H9 (cell line): ENCODE results near the gene GABARAPL2. TPM values are rescaled to one million over a fixed set of nuclear protein-coding genes. Genes with fewer than 3 reads are reported as not detected.
A peak's percentile ranks its signal among the peaks of the same experiment; 100 is the strongest.

ENCODE experiments used
- DNase-seq: peaks from one replicate; pipeline ENCODE4 v3.0.0-alpha.2; 2017
- H2AFZ ChIP-seq: one replicate; pipeline ENCODE4 v1.6.1; 2013; ENCODE audit warnings: mild to moderate bottlenecking, low read length, control low read depth, moderate library complexity
- H2AK5ac ChIP-seq: 2 replicates; pipeline ENCODE4 v1.6.1; 2013; ENCODE audit warnings: low read length, control low read depth, mixed read lengths; ENCODE audit not compliant: insufficient read length
- H2BK120ac ChIP-seq: one replicate; pipeline ENCODE4 v1.6.1; 2013; ENCODE audit warnings: low read depth, mild to moderate bottlenecking, low read length, control low read depth, inconsistent platforms; ENCODE audit not compliant: poor library complexity, severe bottlenecking
- H2BK12ac ChIP-seq: 2 replicates; pipeline ENCODE4 v1.6.1; 2013; ENCODE audit warnings: low read length, control low read depth, mixed read lengths, low read depth; ENCODE audit not compliant: insufficient read length
- H2BK15ac ChIP-seq: 2 replicates; pipeline ENCODE4 v1.6.1; 2013; ENCODE audit warnings: low read depth, low read length, control low read depth
- H2BK20ac ChIP-seq: one replicate; pipeline ENCODE4 v1.6.1; 2013; ENCODE audit warnings: low read depth, mild to moderate bottlenecking, low read length, control low read depth, inconsistent platforms; ENCODE audit not compliant: poor library complexity, severe bottlenecking
- H2BK5ac ChIP-seq: 2 replicates; pipeline ENCODE4 v1.6.1; 2013; ENCODE audit warnings: low read length, control low read depth, mixed read lengths; ENCODE audit not compliant: insufficient read length
- H3K14ac ChIP-seq: 2 replicates; pipeline ENCODE4 v1.6.1; 2013; ENCODE audit warnings: low read length, control low read depth; ENCODE audit not compliant: insufficient read depth
- H3K18ac ChIP-seq: 2 replicates; pipeline ENCODE4 v1.6.1; 2013; ENCODE audit warnings: low read depth, mild to moderate bottlenecking, mixed read lengths, low read length, control low read depth; ENCODE audit not compliant: insufficient read length
- H3K23ac ChIP-seq: 2 replicates; pipeline ENCODE4 v1.6.1; 2013; ENCODE audit warnings: low read length, control low read depth, mixed read lengths, low read depth; ENCODE audit not compliant: insufficient read length
- H3K23me2 ChIP-seq: 2 replicates; pipeline ENCODE4 v1.6.1; 2013; ENCODE audit warnings: low read depth, mild to moderate bottlenecking, mixed read lengths, low read length, control low read depth; ENCODE audit not compliant: insufficient read length, poor library complexity, severe bottlenecking
- H3K27ac ChIP-seq: 2 replicates; pipeline ENCODE4 v1.5.1; 2013; ENCODE audit warnings: low read length, control low read depth, mixed read lengths, low read depth; ENCODE audit not compliant: insufficient read length
- H3K27me3 ChIP-seq: 2 replicates; pipeline ENCODE4 v1.6.1; 2013; ENCODE audit warnings: low read length, control low read depth, inconsistent platforms; ENCODE audit not compliant: insufficient read depth
- H3K4ac ChIP-seq: 2 replicates; pipeline ENCODE4 v1.6.1; 2013; ENCODE audit warnings: low read depth, mild to moderate bottlenecking, control low read depth, inconsistent platforms, low read length, moderate library complexity
- H3K4me1 ChIP-seq: 2 replicates; pipeline ENCODE4 v1.6.1; 2013; ENCODE audit warnings: low read length, control low read depth, inconsistent platforms; ENCODE audit not compliant: insufficient read depth
- H3K4me2 ChIP-seq: 2 replicates; pipeline ENCODE4 v1.6.1; 2013; ENCODE audit warnings: low read length, control low read depth, mixed read lengths; ENCODE audit not compliant: insufficient read length, insufficient read depth
- H3K56ac ChIP-seq: 2 replicates; pipeline ENCODE4 v1.6.1; 2013; ENCODE audit warnings: low read depth, mild to moderate bottlenecking, mixed read lengths, low read length, control low read depth; ENCODE audit not compliant: insufficient read length
- H3K79me1 ChIP-seq: 2 replicates; pipeline ENCODE4 v1.6.1; 2013; ENCODE audit warnings: low read depth, mild to moderate bottlenecking, moderate library complexity, low read length, control low read depth, inconsistent platforms; ENCODE audit not compliant: insufficient read depth, poor library complexity, severe bottlenecking
- H3K79me2 ChIP-seq: 2 replicates; pipeline ENCODE4 v1.6.1; 2013; ENCODE audit warnings: low read length, control low read depth, inconsistent platforms; ENCODE audit not compliant: insufficient read depth
- H3K9ac ChIP-seq: 2 replicates; pipeline ENCODE4 v1.6.1; 2013; ENCODE audit warnings: low read length, control low read depth, mixed read lengths; ENCODE audit not compliant: insufficient read length; ENCODE audit errors: extremely low read depth
- H3K9me3 ChIP-seq: one replicate; pipeline ENCODE4 v1.6.1; 2013; ENCODE audit warnings: low read depth, low read length, inconsistent platforms; ENCODE audit not compliant: control insufficient read depth
- H3T11ph ChIP-seq: one replicate; pipeline ENCODE4 v1.6.1; 2013; ENCODE audit warnings: mild to moderate bottlenecking, low read length, control low read depth, inconsistent platforms
- H4K20me1 ChIP-seq: one replicate; pipeline ENCODE4 v1.6.1; 2013; ENCODE audit not compliant: control insufficient read depth, insufficient read length, insufficient read depth
- H4K5ac ChIP-seq: 2 replicates; pipeline ENCODE4 v1.6.1; 2013; ENCODE audit warnings: low read depth, mild to moderate bottlenecking, mixed read lengths, low read length, control low read depth; ENCODE audit not compliant: insufficient read length
- H4K8ac ChIP-seq: replicated peaks from 2 replicates; pipeline ENCODE4 v1.6.1; 2013; ENCODE audit warnings: low read length, control low read depth, mixed read lengths, low read depth; ENCODE audit not compliant: insufficient read length
- H4K91ac ChIP-seq: 2 replicates; pipeline ENCODE4 v1.6.1; 2013; ENCODE audit warnings: low read depth, mild to moderate bottlenecking, moderate library complexity, mixed read lengths, low read length, control low read depth; ENCODE audit not compliant: insufficient read length
- H3K27ac Mint-ChIP-seq, 3 experiments: 2 replicates in 2 of 3; 3 replicates in 1 of 3; pipeline ENCODE4 v1.8.0; 2020 to 2021; ENCODE audit warnings: mixed read lengths in 3 of 3, mild to moderate bottlenecking in 1 of 3, moderate library complexity in 1 of 3
- H3K27me3 Mint-ChIP-seq: 2 replicates; pipeline ENCODE4 v1.8.0; 2021; ENCODE audit warnings: low read depth, mild to moderate bottlenecking, moderate library complexity, mixed read lengths
- H3K36me3 Mint-ChIP-seq, 3 experiments: 2 replicates in 2 of 3; 3 replicates in 1 of 3; pipeline ENCODE4 v1.8.0; 2020 to 2021; ENCODE audit warnings: low read depth in 3 of 3, mixed read lengths in 3 of 3; ENCODE audit not compliant: insufficient read depth in 1 of 3
- H3K4me1 Mint-ChIP-seq, 2 experiments: 2 replicates each; pipeline ENCODE4 v1.8.0; 2020; ENCODE audit warnings: mixed read lengths in 2 of 2
- H3K4me3 Mint-ChIP-seq, 2 experiments: 2 replicates in 1 of 2; 3 replicates in 1 of 2; pipeline ENCODE4 v1.8.0; 2020 to 2021; ENCODE audit warnings: mild to moderate bottlenecking in 2 of 2, mixed read lengths in 2 of 2, moderate library complexity in 1 of 2
- H3K9me3 Mint-ChIP-seq, 2 experiments: 2 replicates in 1 of 2; 3 replicates in 1 of 2; pipeline ENCODE4 v1.8.0; 2020; ENCODE audit warnings: mild to moderate bottlenecking in 2 of 2, mixed read lengths in 2 of 2, moderate library complexity in 1 of 2
- WGBS: extraction: QIAGEN DNeasy Blood & Tissue Kit; methylation state at CpG from one replicate; pipeline ENCODE4 v1.1.7; 2013; ENCODE audit warnings: missing lambda C conversion rate, low lambda C conversion rate, mixed read lengths; ENCODE audit not compliant: insufficient read length; ENCODE audit errors: extremely low coverage; 5-methylcytosine and 5-hydroxymethylcytosine counted together
- total RNA-seq: library from RNA; stranded (reverse); gene quantifications from 2 replicates; pipeline ENCODE4 v1.2.1, GENCODE V29; 2021
- TF ChIP-seq, protein P1 (sequence below): fragments of 200-600 bp; sonication (generic); conservative IDR thresholded peaks from 3 replicates; pipeline ENCODE4 v1.8.0; 2021; ENCODE audit warnings: antibody characterized with exemption, mild to moderate bottlenecking

The GABARAPL2 gene
- total RNA-seq, 1 experiment from 2014 or later: 62.6 TPM

DNA sequence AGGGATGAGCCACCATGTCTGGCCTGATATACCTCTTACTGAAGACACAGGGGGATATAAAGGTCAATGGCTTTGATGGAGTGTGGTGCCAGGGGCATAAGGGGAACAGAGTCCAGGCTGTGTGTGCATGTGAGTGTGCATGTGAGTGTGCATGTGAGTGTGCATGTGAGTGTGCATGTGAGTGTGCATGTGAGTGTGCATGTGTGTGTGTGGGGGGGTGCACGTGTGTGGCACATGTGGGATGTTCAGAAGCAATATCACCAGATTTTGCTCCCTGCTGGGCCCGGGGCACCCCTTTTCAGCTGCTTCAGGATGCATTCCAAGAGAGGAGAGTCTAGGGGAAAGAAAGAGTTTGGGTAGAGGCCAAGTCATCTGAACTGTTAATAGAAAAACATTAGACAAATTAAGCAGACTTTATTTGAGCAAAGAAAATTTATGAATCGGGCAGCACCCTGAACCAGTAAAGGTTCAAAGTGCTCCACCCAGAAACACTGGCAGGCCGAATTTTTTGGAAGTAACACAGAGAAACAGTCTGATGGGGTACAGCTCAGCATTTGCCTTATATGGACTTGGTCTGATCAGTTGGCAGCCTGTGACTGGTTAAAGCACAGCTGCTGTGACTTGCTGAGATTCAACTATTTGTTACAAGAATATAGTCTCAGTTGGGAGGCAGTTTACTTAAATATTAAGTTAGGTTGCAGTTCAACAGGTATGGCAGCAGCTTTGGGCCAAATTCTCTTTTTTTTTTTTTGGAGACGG, 40.0 kb upstream of the GABARAPL2 start:
- no peak overlapping the region for H3K56ac ChIP-seq
- no peak overlapping the region for H3T11ph ChIP-seq
- peaks cover 0 to under 1% of the 10 kb centered on the region in 2 experiments; a peak in 1 of 4 replicates for H3K4me1 Mint-ChIP-seq
- no peak overlapping the region for H2AK5ac ChIP-seq
- H4K20me1 ChIP-seq: no peaks in the 10 kb centered on the region
- no peak overlapping the region for H3K4ac ChIP-seq
- WGBS: no CpG with 5 or more reads among the region's 5 CpGs
- no peak overlapping the region for H3K4me3 Mint-ChIP-seq
- peak overlapping the region; percentile 34 for H3K18ac ChIP-seq
- no peak overlapping the region for H4K5ac ChIP-seq
- H3K27me3 ChIP-seq: no peaks in the 10 kb centered on the region
- H3K9ac ChIP-seq: no peak overlapping the region
- H2BK5ac ChIP-seq: no peak overlapping the region
- no peak overlapping the region for H3K27ac Mint-ChIP-seq
- no peak for DNase-seq
- no peak overlapping the region for H2AFZ ChIP-seq
- no peak overlapping the region for H3K27ac ChIP-seq
- H4K8ac ChIP-seq: no peak overlapping the region
- no peak overlapping the region for H3K14ac ChIP-seq
- no peaks in the 10 kb centered on the region for H3K4me1 ChIP-seq
- H3K27me3 Mint-ChIP-seq: no peaks in the 10 kb centered on the region
- no peak overlapping the region for H3K23ac ChIP-seq
- no peaks in the 10 kb centered on the region; a peak in 1 of 7 replicates for H3K36me3 Mint-ChIP-seq
- no peaks in the 10 kb centered on the region for H3K79me1 ChIP-seq
- H2BK12ac ChIP-seq: no peak overlapping the region
- no peaks in the 10 kb centered on the region for H3K9me3 ChIP-seq
- no peak overlapping the region for H2BK20ac ChIP-seq
- H3K4me2 ChIP-seq: no peak overlapping the region
- H3K79me2 ChIP-seq: no peaks in the 10 kb centered on the region
- H3K9me3 Mint-ChIP-seq: no peaks in the 10 kb centered on the region; a peak in 1 of 5 replicates
- no peak overlapping the region for H2BK120ac ChIP-seq
- TF ChIP-seq, protein P1, sequence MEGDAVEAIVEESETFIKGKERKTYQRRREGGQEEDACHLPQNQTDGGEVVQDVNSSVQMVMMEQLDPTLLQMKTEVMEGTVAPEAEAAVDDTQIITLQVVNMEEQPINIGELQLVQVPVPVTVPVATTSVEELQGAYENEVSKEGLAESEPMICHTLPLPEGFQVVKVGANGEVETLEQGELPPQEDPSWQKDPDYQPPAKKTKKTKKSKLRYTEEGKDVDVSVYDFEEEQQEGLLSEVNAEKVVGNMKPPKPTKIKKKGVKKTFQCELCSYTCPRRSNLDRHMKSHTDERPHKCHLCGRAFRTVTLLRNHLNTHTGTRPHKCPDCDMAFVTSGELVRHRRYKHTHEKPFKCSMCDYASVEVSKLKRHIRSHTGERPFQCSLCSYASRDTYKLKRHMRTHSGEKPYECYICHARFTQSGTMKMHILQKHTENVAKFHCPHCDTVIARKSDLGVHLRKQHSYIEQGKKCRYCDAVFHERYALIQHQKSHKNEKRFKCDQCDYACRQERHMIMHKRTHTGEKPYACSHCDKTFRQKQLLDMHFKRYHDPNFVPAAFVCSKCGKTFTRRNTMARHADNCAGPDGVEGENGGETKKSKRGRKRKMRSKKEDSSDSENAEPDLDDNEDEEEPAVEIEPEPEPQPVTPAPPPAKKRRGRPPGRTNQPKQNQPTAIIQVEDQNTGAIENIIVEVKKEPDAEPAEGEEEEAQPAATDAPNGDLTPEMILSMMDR: no peak
- no peak overlapping the region for H4K91ac ChIP-seq
- H2BK15ac ChIP-seq: no peak overlapping the region
- H3K23me2 ChIP-seq: no peaks in the 10 kb centered on the region
